ENCODE measurements around the gene GPSM1. TPM values are rescaled to one million over a fixed set of nuclear protein-coding genes. Genes with fewer than 3 reads are reported as not detected.

The GPSM1 gene
- total and polyA plus RNA-seq, 11 donors = 24.1 to 80.2 (median 31.7) TPM

DNA sequence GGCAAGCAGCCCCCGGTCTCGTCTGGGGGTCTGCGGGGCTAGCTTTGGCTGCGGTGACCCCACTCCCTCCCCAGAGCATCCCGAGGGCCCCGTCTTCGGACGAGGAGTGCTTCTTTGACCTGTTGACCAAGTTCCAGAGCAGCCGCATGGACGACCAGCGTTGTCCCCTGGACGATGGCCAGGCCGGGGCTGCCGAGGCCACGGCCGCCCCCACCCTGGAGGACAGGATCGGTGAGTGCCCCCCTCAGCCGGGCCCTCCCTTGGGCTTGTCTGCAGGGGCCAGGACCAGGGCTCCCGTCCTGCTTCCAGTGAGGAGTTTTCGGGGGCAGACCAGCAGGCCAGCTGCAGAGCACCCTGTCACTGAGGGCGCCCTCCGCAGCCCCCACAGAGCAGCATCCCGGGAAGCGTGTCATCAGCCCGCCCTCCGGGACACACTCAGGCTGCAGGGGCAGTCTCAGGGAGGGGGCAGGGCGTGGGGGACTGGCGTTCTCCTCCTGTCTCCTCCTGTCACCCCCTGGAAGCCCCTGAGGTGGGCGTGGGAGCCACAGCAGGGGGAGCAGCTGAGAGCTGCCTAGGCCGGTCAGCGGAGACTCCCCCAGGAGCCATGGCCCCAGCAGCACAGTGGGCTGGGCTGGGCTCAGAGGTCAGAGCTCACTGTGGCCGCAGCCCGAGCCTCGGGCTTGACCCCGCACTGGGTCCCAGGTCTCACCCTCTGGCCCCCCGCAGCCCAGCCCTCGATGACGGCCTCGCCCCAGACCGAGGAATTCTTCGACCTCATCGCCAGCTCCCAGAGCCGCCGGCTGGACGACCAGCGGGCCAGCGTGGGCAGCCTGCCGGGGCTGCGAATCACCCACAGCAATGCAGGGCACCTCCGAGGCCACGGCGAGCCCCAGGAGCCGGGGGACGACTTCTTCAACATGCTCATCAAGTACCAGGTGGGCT is 28.5 kb downstream of the GPSM1 start:
- intact Hi-C loops (cut with DNase I) = no loop called here

DNA sequence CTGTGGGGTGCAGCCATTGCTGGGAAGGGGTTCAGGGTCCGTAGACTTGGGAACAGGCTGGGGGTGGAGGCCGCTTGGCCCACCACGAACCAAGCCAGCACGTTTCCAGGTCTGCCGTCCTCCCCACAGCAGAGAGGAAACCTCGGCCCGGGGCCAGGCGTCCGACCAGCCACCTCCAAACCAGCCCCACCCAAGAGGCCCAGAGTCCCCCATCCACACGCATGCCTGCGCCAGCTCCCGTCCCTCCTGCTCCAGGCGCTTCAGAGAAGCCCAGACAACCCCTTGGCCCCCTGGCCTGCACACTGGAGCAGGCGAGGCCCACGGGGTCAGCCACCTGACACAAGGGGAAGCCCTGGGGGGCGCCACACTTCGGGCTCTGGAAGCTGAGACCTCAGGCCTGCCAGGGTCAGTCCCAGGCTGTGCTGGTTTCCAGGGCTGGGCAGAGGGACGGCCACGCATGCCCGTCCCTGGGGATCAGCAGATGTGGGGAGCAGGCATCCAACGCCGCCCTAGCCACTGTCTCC is 29.9 kb downstream of the GPSM1 start:
- H3K27me3 ChIP-seq = no peaks in the 10 kb centered on the region
- no peak for ATAC-seq
- peaks cover 0 to 51% (median 21%) of the 10 kb centered on the region in 12 donors for H3K4me1 ChIP-seq
- no peaks in the 10 kb centered on the region for H3K9me3 ChIP-seq
- TF ChIP-seq POLR2A (IDR thresholded peaks at IDR 0.05) = no peak
- TF ChIP-seq, protein P1, sequence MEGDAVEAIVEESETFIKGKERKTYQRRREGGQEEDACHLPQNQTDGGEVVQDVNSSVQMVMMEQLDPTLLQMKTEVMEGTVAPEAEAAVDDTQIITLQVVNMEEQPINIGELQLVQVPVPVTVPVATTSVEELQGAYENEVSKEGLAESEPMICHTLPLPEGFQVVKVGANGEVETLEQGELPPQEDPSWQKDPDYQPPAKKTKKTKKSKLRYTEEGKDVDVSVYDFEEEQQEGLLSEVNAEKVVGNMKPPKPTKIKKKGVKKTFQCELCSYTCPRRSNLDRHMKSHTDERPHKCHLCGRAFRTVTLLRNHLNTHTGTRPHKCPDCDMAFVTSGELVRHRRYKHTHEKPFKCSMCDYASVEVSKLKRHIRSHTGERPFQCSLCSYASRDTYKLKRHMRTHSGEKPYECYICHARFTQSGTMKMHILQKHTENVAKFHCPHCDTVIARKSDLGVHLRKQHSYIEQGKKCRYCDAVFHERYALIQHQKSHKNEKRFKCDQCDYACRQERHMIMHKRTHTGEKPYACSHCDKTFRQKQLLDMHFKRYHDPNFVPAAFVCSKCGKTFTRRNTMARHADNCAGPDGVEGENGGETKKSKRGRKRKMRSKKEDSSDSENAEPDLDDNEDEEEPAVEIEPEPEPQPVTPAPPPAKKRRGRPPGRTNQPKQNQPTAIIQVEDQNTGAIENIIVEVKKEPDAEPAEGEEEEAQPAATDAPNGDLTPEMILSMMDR (IDR thresholded peaks at IDR 0.05) = no peak
- no peak overlapping the region for H3K4me3 ChIP-seq
- intact Hi-C loops (cut with DNase I) = no loop called here
- WGBS, 4 donors = 61 to 79% (median 79%) methylated on average over 12 to 22 of the region's 22 CpGs
- DNase-seq = no peak
- peaks cover 0 to 25% (median 11%) of the 10 kb centered on the region in 9 donors for H3K36me3 ChIP-seq
- H3K27ac ChIP-seq = peak overlapping the region in 1 of 12 donors; percentile 75

More for the DNA sequence above, 28.5 kb downstream of the GPSM1 start:
- no peak for DNase-seq
- Histone ChIP-seq H3K4me3 (peak overlapping the region in 9 of 12 donors; percentile 10 to 43 (median 29)), H3K9me3 (no peaks in the 10 kb centered on the region), H3K27me3 (no peaks in the 10 kb centered on the region), H3K36me3 (peaks cover 0 to 25% (median 11%) of the 10 kb centered on the region in 9 donors), H3K27ac (peak overlapping the region in 10 of 12 donors; percentile 32 to 75 (median 58)), H3K4me1 (peaks cover 0 to 38% (median 14%) of the 10 kb centered on the region in 12 donors)
- TF ChIP-seq POLR2A (IDR thresholded peaks at IDR 0.05) = no peak
- TF ChIP-seq, protein P1 (IDR thresholded peaks at IDR 0.05) = no peak
- 68 to 86% (median 70%) methylated on average over 19 to 54 of the region's 54 CpGs for WGBS, 4 donors
- no peak for ATAC-seq

DNA sequence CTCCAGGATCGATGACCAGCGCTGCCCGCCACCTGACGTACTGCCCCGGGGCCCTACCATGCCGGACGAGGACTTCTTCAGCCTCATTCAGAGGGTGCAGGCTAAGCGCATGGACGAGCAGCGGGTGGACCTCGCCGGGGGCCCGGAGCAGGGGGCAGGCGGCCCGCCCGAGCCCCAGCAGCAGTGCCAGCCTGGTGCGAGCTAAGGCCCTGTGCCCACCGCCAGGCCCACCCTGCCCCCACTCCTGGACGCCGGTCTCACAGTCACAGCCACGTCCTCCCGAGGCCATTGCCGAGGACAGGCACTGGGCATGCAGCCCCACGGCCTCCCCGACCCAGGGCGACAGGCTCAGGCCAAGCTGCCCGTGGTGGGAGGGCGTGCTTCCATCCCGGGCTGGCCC is 30.7 kb downstream of the GPSM1 start:
- H3K9me3 ChIP-seq = no peaks in the 10 kb centered on the region
- no peak for DNase-seq
- H3K27me3 ChIP-seq = no peaks in the 10 kb centered on the region
- H3K27ac ChIP-seq = peak overlapping the region in 1 of 12 donors; percentile 33
- peaks cover 0 to 25% (median 11%) of the 10 kb centered on the region in 9 donors for H3K36me3 ChIP-seq
- intact Hi-C loops (cut with DNase I) = no loop called here
- WGBS, 4 donors = 74 to 87% (median 83%) methylated on average over 14 to 29 of the region's 29 CpGs
- H3K4me3 ChIP-seq = no peak overlapping the region
- no peak for ATAC-seq
- TF ChIP-seq, protein P1 (IDR thresholded peaks at IDR 0.05) = no peak
- no peak for TF ChIP-seq POLR2A (IDR thresholded peaks at IDR 0.05)
- peaks cover 0 to 56% (median 28%) of the 10 kb centered on the region in 12 donors for H3K4me1 ChIP-seq

DNA sequence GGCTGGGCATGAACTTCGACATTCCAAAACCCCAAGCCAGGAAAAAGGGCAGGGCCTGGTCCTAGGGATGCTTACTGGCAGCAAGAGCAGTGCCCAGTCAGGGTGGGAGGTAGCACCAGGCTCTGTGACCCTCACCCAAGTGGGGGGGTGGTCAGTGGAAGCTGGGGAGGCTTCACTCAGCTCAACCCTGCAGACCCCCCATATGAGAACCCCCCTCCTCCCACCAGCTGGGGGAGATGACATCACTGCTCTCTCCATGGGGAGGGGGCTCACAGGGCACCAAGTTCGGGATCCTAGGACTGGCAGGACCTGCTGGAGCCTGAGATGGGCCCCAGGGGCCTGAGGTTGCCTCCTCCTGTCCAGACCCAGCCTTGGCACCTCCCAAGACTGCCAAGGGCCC is 31.5 kb downstream of the GPSM1 start:
- DNase-seq = no peak
- Histone ChIP-seq H3K4me3 (no peak overlapping the region), H3K4me1 (peaks cover under 1 to 49% (median 28%) of the 10 kb centered on the region in 12 donors), H3K36me3 (peaks cover 0 to 25% (median 11%) of the 10 kb centered on the region in 9 donors), H3K9me3 (no peaks in the 10 kb centered on the region), H3K27ac (peak overlapping the region in 1 of 12 donors; percentile 33), H3K27me3 (no peaks in the 10 kb centered on the region)
- TF ChIP-seq POLR2A (IDR thresholded peaks at IDR 0.05) = no peak
- TF ChIP-seq, protein P1 (IDR thresholded peaks at IDR 0.05) = no peak
- intact Hi-C loops (cut with DNase I) = no loop called here
- WGBS, 4 donors = 36 to 55% (median 51%) methylated on average over 2 of the region's 2 CpGs; no CpG with 5 or more reads in 1 of the 4 donors
- ATAC-seq = no peak
